Suprapubic skin (tissue), 4 donors: ENCODE measurements around the gene WDR87. TPM values are rescaled to one million over a fixed set of nuclear protein-coding genes. Genes with fewer than 3 reads are reported as not detected.

Experiments
- DNase-seq, 2 donors: peaks; one replicate each; pipeline ENCODE4 v3.0.0-alpha.2; 2019; ENCODE audit warnings: low spot score in 2 of 2
- H3K27ac ChIP-seq: fragments of 200-600 bp; sonication (generic); one replicate; pipeline ENCODE4 v1.5.1; 2019
- H3K27me3 ChIP-seq: fragments of 200-600 bp; sonication (generic); one replicate; pipeline ENCODE4 v1.5.1; 2019
- H3K36me3 ChIP-seq: fragments of 200-600 bp; sonication (generic); one replicate; pipeline ENCODE4 v1.5.1; 2019
- H3K4me1 ChIP-seq: fragments of 200-600 bp; sonication (generic); one replicate; pipeline ENCODE4 v1.5.1; 2019
- H3K4me3 ChIP-seq: fragments of 200-600 bp; sonication (generic); one replicate; pipeline ENCODE4 v1.5.1; 2019; ENCODE audit warnings: mild to moderate bottlenecking
- H3K9me3 ChIP-seq: fragments of 200-600 bp; sonication (generic); one replicate; pipeline ENCODE4 v1.5.1; 2019
- CTCF ChIP-seq, 2 donors: fragments of 200-600 bp in 1 of 2; fragments of 450-650 bp in 1 of 2; sonication (generic) in 1 of 2; IDR thresholded peaks; one replicate each; pipeline ENCODE4 v1.5.1; 2016 to 2019; ENCODE audit warnings: antibody characterized with exemption in 2 of 2, mild to moderate bottlenecking in 1 of 2, moderate library complexity in 1 of 2
- EP300 ChIP-seq: sonication (generic); formaldehyde crosslinking; IDR thresholded peaks from one replicate; pipeline ENCODE4 v1.6.1; 2017; ENCODE audit warnings: antibody characterized with exemption
- POLR2A ChIP-seq, 2 donors: fragments of 450-650 bp; IDR thresholded peaks; one replicate each; pipeline ENCODE4 v1.6.1; 2017; ENCODE audit warnings: antibody characterized with exemption in 2 of 2, mild to moderate bottlenecking in 2 of 2, moderate library complexity in 2 of 2
- POLR2AphosphoS5 ChIP-seq, 3 donors: sonication (generic); formaldehyde crosslinking; IDR thresholded peaks; one replicate each; pipeline ENCODE4 v1.6.1; 2017; ENCODE audit warnings: antibody characterized with exemption in 3 of 3
- WGBS: methylation state at CpG from one replicate; pipeline ENCODE4 v1.1.5; 2018; 5-methylcytosine and 5-hydroxymethylcytosine counted together
- total RNA-seq, 4 donors: library from RNA; depleted of rRNA; stranded (reverse); fragments of >200 nt; gene quantifications; one replicate each; pipeline ENCODE4 v1.1.0, GENCODE V29; 2016

WDR87 gene
- total RNA-seq, 4 donors from 2014 or later = not detected

- WGBS = 84% methylated on average over 3 of the region's 3 CpGs
- H3K4me1 ChIP-seq = no peaks in the 10 kb centered on the region
- H3K27ac ChIP-seq = no peak overlapping the region
- TF ChIP-seq POLR2AphosphoS5 (IDR thresholded peaks at IDR 0.05) (no peak), CTCF (IDR thresholded peaks at IDR 0.05) (no peak), POLR2A (IDR thresholded peaks at IDR 0.05) (no peak), EP300 (no peak)
- H3K4me3 ChIP-seq = no peak overlapping the region
- H3K36me3 ChIP-seq = no peaks in the 10 kb centered on the region
- H3K9me3 ChIP-seq = no peaks in the 10 kb centered on the region
- no peaks in the 10 kb centered on the region for H3K27me3 ChIP-seq
- DNase-seq = no peak
Observed at GRCh38 chr19:37877147-37877546, 29.2 kb downstream of the WDR87 start.

GRCh38 chr19:37876032-37876431 is 30.4 kb downstream of the WDR87 start:
- DNase-seq = no peak
- Histone ChIP-seq H3K4me3 (no peak overlapping the region), H3K9me3 (no peaks in the 10 kb centered on the region), H3K27me3 (no peaks in the 10 kb centered on the region), H3K4me1 (no peaks in the 10 kb centered on the region), H3K27ac (no peak overlapping the region), H3K36me3 (no peaks in the 10 kb centered on the region)
- 29% methylated on average over 2 of the region's 2 CpGs for WGBS
- no peak for TF ChIP-seq CTCF (IDR thresholded peaks at IDR 0.05)
- no peak for TF ChIP-seq POLR2AphosphoS5 (IDR thresholded peaks at IDR 0.05)
- no peak for TF ChIP-seq EP300
- TF ChIP-seq POLR2A (IDR thresholded peaks at IDR 0.05) = no peak

GRCh38 chr19:37874784-37875183 is 31.6 kb downstream of the WDR87 start:
- Histone ChIP-seq H3K4me3 (no peak overlapping the region), H3K36me3 (no peaks in the 10 kb centered on the region), H3K4me1 (no peaks in the 10 kb centered on the region), H3K9me3 (no peaks in the 10 kb centered on the region), H3K27me3 (peaks cover 3% of the 10 kb centered on the region), H3K27ac (no peak overlapping the region)
- no peak for TF ChIP-seq POLR2AphosphoS5 (IDR thresholded peaks at IDR 0.05)
- TF ChIP-seq POLR2A (IDR thresholded peaks at IDR 0.05) = no peak
- no peak for TF ChIP-seq EP300
- no peak for TF ChIP-seq CTCF (IDR thresholded peaks at IDR 0.05)
- 48% methylated on average over 3 of the region's 3 CpGs for WGBS
- DNase-seq = no peak

GRCh38 chr19:37872383-37872782 is 34.0 kb downstream of the WDR87 start:
- H3K27me3 ChIP-seq = peaks cover 3% of the 10 kb centered on the region
- no peak overlapping the region for H3K27ac ChIP-seq
- no peaks in the 10 kb centered on the region for H3K36me3 ChIP-seq
- no peaks in the 10 kb centered on the region for H3K9me3 ChIP-seq
- no peak overlapping the region for H3K4me3 ChIP-seq
- no peak for DNase-seq
- peaks cover 3% of the 10 kb centered on the region for H3K4me1 ChIP-seq
- TF ChIP-seq EP300 = no peak
- TF ChIP-seq POLR2A (IDR thresholded peaks at IDR 0.05) = no peak
- no peak for TF ChIP-seq CTCF (IDR thresholded peaks at IDR 0.05)
- TF ChIP-seq POLR2AphosphoS5 (IDR thresholded peaks at IDR 0.05) = no peak
- WGBS = 74% methylated on average over 5 of the region's 5 CpGs

GRCh38 chr19:37869766-37870340 is 36.5 kb downstream of the WDR87 start:
- no peak for DNase-seq
- Histone ChIP-seq H3K9me3 (no peaks in the 10 kb centered on the region), H3K27me3 (peaks cover 3% of the 10 kb centered on the region), H3K4me3 (no peak overlapping the region), H3K27ac (no peak overlapping the region), H3K36me3 (no peaks in the 10 kb centered on the region), H3K4me1 (peaks cover 3% of the 10 kb centered on the region)
- TF ChIP-seq POLR2AphosphoS5 (IDR thresholded peaks at IDR 0.05) (no peak), POLR2A (IDR thresholded peaks at IDR 0.05) (no peak), CTCF (IDR thresholded peaks at IDR 0.05) (no peak)
- 48% methylated on average over 4 of the region's 4 CpGs for WGBS
